Measurements from ENCODE around the gene PRPF39.
"Not testable (repeated sequence)": the region's sequence is repeated elsewhere in the genome, so short reads cannot be mapped to it uniquely, and the experiment has no call there.

Gene PRPF39

GRCh38 chr14:45083976-45084722 lies at the start of gene PRPF39:
TSS of gene PRPF39 (plus strand) at chr14:45084116. CDS start at chr14:45095240, 11,124 bp downstream.
- peak; percentile 97 for DNase-seq

GRCh38 chr14:45034730-45035129 lies 49.2 kb upstream of the PRPF39 start:
- DNase-seq (no peak), ATAC-seq (no peak)

More at GRCh38 chr14:45083976-45084722, at the start of gene PRPF39:
- peak; percentile 97 for ATAC-seq

- ATAC-seq (no peak), DNase-seq (no peak)
Observed at GRCh38 chr14:45038256-45038655, 45.7 kb upstream of the PRPF39 start.

- no peak for DNase-seq
- ATAC-seq: no peak
Observed at GRCh38 chr14:45038865-45039264, 45.1 kb upstream of the PRPF39 start.

GRCh38 chr14:45039390-45039789 lies 44.5 kb upstream of the PRPF39 start:
- ATAC-seq (no peak), DNase-seq (no peak)

- no peak for DNase-seq
- no peak for ATAC-seq
Observed at GRCh38 chr14:45041641-45042040, 42.3 kb upstream of the PRPF39 start.

- DNase-seq: no peak
- no peak for ATAC-seq
Observed at GRCh38 chr14:45044638-45045037, 39.3 kb upstream of the PRPF39 start.

- DNase-seq (no peak), ATAC-seq (no peak)
Observed at GRCh38 chr14:45048385-45048784, 35.5 kb upstream of the PRPF39 start.

- ATAC-seq (no peak), DNase-seq (no peak)
Observed at GRCh38 chr14:45051180-45051579, 32.7 kb upstream of the PRPF39 start.

GRCh38 chr14:45051896-45052295 lies 32.0 kb upstream of the PRPF39 start:
- DNase-seq: no peak
- ATAC-seq: no peak

GRCh38 chr14:45057349-45057748 lies 26.6 kb upstream of the PRPF39 start:
- DNase-seq: no peak
- no peak for ATAC-seq

GRCh38 chr14:45057881-45058364 lies 26.0 kb upstream of the PRPF39 start:
- ATAC-seq (no peak), DNase-seq (no peak)

- ATAC-seq: no peak
Observed at GRCh38 chr14:45060551-45060950, 23.4 kb upstream of the PRPF39 start.

GRCh38 chr14:45065540-45065939 lies 18.4 kb upstream of the PRPF39 start:
- no peak for ATAC-seq
- DNase-seq: no peak

More at GRCh38 chr14:45060551-45060950, 23.4 kb upstream of the PRPF39 start:
- no peak for DNase-seq

GRCh38 chr14:45065956-45066355 lies 18.0 kb upstream of the PRPF39 start:
- ATAC-seq (no peak), DNase-seq (no peak)

- DNase-seq: no peak
- no peak for ATAC-seq
Observed at GRCh38 chr14:45066667-45067066, 17.2 kb upstream of the PRPF39 start.

GRCh38 chr14:45068396-45068795 lies 15.5 kb upstream of the PRPF39 start:
- DNase-seq (no peak), ATAC-seq (no peak)

GRCh38 chr14:45070215-45070614 lies 13.7 kb upstream of the PRPF39 start:
- ATAC-seq: no peak

GRCh38 chr14:45072126-45072525 lies 11.8 kb upstream of the PRPF39 start:
- no peak for DNase-seq
- ATAC-seq: no peak

More at GRCh38 chr14:45070215-45070614, 13.7 kb upstream of the PRPF39 start:
- DNase-seq: no peak

GRCh38 chr14:45073231-45073879 lies 10.6 kb upstream of the PRPF39 start:
- ATAC-seq: no peak
- no peak for DNase-seq

- ATAC-seq (no peak), DNase-seq (no peak)
Observed at GRCh38 chr14:45078323-45078722, 5.6 kb upstream of the PRPF39 start.

- not testable (repeated sequence) for DNase-seq, ATAC-seq
Observed at GRCh38 chr14:45080416-45080968, 3.4 kb upstream of the PRPF39 start.

- DNase-seq, ATAC-seq: not testable (repeated sequence)
Observed at GRCh38 chr14:45081096-45081495, 2.8 kb upstream of the PRPF39 start.

Measured in stimulated activated naive CD8-positive, alpha-beta T cell treated with anti-CD3 and anti-CD28 coated beads, Interleukin-15, Interleukin-2, amounts not matched to agents 100 U/mL and 50 U/mL, for 24 hours (primary cell).